K562 (cell line): Measurements from ENCODE around the gene NTM. TPM values are rescaled to one million over a fixed set of nuclear protein-coding genes. Genes with fewer than 3 reads are reported as not detected.

ENCODE experiments used
- ATAC-seq: fragments of 200-7000 bp; cut with Tn5 transposase; 3 replicates; pipeline ENCODE4 v1.9.1; 2020; ENCODE audit warnings: moderate library complexity
- BruUV-seq: library from RNA; stranded (reverse); fragments of 400-500 nt; replicated peaks from 2 replicates; lab custom pipeline; 2021; lab: Mats Ljungman, UMichigan
- CTCF ChIA-PET: fragments of 300-600 bp; formaldehyde crosslinking; extraction: SDS; loops from one replicate; lab custom pipeline; 2021; ENCODE audit warnings: low intra/inter-chr PET ratio; lab: Yijun Ruan, JAX
- POLR2A ChIA-PET: fragments of 300-600, 350-650 bp; sonication (Branson Sonifier 250); formaldehyde crosslinking; extraction: SDS; loops from one replicate; lab custom pipeline; 2021; ENCODE audit warnings: antibody characterized with exemption, inconsistent platforms; lab: Yijun Ruan, JAX
- DNase-seq, 4 experiments: peaks; one replicate each; pipeline versions ENCODE4 v3.0.0 to v3.0.0-alpha.2; 2011 to 2018; ENCODE audit warnings: low spot score in 3 of 4, mixed read lengths in 3 of 4; ENCODE audit errors: extremely low read depth in 1 of 4
- FAIRE-seq: peaks from 2 replicates; lab custom pipeline; 2011; peaks lifted over from hg19 to GRCh38; lab: Jason Lieb, UNC
- H2AFZ ChIP-seq: 2 replicates; pipeline ENCODE4 v1.6.0; 2011; ENCODE audit warnings: low read depth, low read length, control low read depth, inconsistent platforms
- H3K27ac ChIP-seq: fragments of 200-600 bp; 3 replicates; pipeline ENCODE4 v1.8.0; 2011; ENCODE audit warnings: low read depth, mild to moderate bottlenecking, control low read depth, inconsistent platforms, low read length, moderate library complexity, mixed read lengths; ENCODE audit errors: extremely low read depth
- H3K27me3 ChIP-seq, 2 experiments: fragments of 300-600 bp in 1 of 2; 2 replicates in 1 of 2; 3 replicates in 1 of 2; pipeline versions ENCODE4 v1.6.0 to v1.8.0; 2011; ENCODE audit warnings: inconsistent platforms in 2 of 2, low read length in 2 of 2, mild to moderate bottlenecking in 1 of 2, mixed read lengths in 1 of 2, moderate library complexity in 1 of 2; ENCODE audit not compliant: control insufficient read depth in 2 of 2, insufficient read depth in 2 of 2
- H3K36me3 ChIP-seq: fragments of 300-600 bp; 3 replicates; pipeline ENCODE4 v1.8.0; 2011; ENCODE audit warnings: mild to moderate bottlenecking, low read length, inconsistent platforms; ENCODE audit not compliant: control insufficient read depth, insufficient read depth
- H3K4me1 ChIP-seq, 2 experiments: fragments of 200-600 bp in 1 of 2; replicated peaks in 1 of 2; 2 replicates in 1 of 2; 3 replicates in 1 of 2; pipeline versions ENCODE4 v1.5.1 to v1.8.0; 2011; ENCODE audit warnings: inconsistent platforms in 2 of 2, low read length in 2 of 2, mild to moderate bottlenecking in 1 of 2, mixed read lengths in 1 of 2, moderate library complexity in 1 of 2; ENCODE audit not compliant: control insufficient read depth in 2 of 2, insufficient read depth in 2 of 2
- H3K4me2 ChIP-seq: 2 replicates; pipeline ENCODE4 v1.6.1; 2011; ENCODE audit warnings: low read length, control low read depth, inconsistent platforms, mixed read lengths; ENCODE audit not compliant: insufficient read depth
- H3K4me3 ChIP-seq: fragments of 200-600 bp; sonication (generic), shearing (Covaris generic); 2 replicates; pipeline ENCODE4 v1.5.1; 2016; ENCODE audit warnings: control low read depth, inconsistent platforms
- H3K79me2 ChIP-seq: fragments of 200-600 bp; 3 replicates; pipeline ENCODE4 v1.8.0; 2011; ENCODE audit warnings: low read length, inconsistent platforms; ENCODE audit not compliant: control insufficient read depth, insufficient read depth
- H3K9ac ChIP-seq, 2 experiments: 2 replicates each; pipeline versions ENCODE4 v1.6.0 to v1.6.1; 2011; ENCODE audit warnings: low read depth in 2 of 2, low read length in 2 of 2, control low read depth in 1 of 2, inconsistent platforms in 1 of 2, mild to moderate bottlenecking in 1 of 2, mixed read lengths in 1 of 2; ENCODE audit not compliant: insufficient read depth in 1 of 2
- H3K9me1 ChIP-seq: one replicate; pipeline ENCODE4 v1.6.0; 2011; ENCODE audit warnings: inconsistent platforms, mild to moderate bottlenecking, low read length, moderate library complexity; ENCODE audit not compliant: control insufficient read depth, insufficient read depth
- H3K9me3 ChIP-seq: replicated peaks from 2 replicates; pipeline ENCODE4 v1.5.1; 2011; ENCODE audit warnings: low read depth, low read length, inconsistent platforms; ENCODE audit not compliant: control insufficient read depth, insufficient read depth
- H4K20me1 ChIP-seq: replicated peaks from 2 replicates; pipeline ENCODE4 v1.6.1; 2011; ENCODE audit warnings: low read length, inconsistent platforms, mixed read lengths; ENCODE audit not compliant: control insufficient read depth, insufficient read depth
- ADNP ChIP-seq: fragments of 200-800 bp; sonication (Bioruptor generic); IDR thresholded peaks from 2 replicates; pipeline ENCODE4 v1.6.1; 2016; ENCODE audit warnings: missing genetic modification characterization, missing compliant biosample characterization
- ARHGAP35 ChIP-seq: fragments of 450-650 bp; IDR thresholded peaks from 2 replicates; pipeline ENCODE4 v1.6.1; 2018; ENCODE audit not compliant: partially characterized antibody
- BRD9 ChIP-seq: fragments of 450-650 bp; IDR thresholded peaks from 2 replicates; pipeline ENCODE4 v1.6.1; 2018; ENCODE audit warnings: low read depth; ENCODE audit not compliant: partially characterized antibody
- CBX3 ChIP-seq, 2 experiments: IDR thresholded peaks; 1 replicate in 1 of 2; 2 replicates in 1 of 2; pipeline ENCODE4 v1.6.1; 2012; ENCODE audit warnings: inconsistent platforms in 2 of 2, low read length in 2 of 2, borderline replicate concordance in 1 of 2, control low read depth in 1 of 2
- CCNT2 ChIP-seq: IDR thresholded peaks from 2 replicates; pipeline ENCODE4 v1.6.1; 2011; ENCODE audit warnings: borderline replicate concordance, low read depth, mild to moderate bottlenecking, moderate library complexity, mixed read lengths, low read length; ENCODE audit not compliant: insufficient read length; ENCODE audit errors: extremely low read depth
- FOXJ2 ChIP-seq: fragments of 200-800 bp; sonication (Bioruptor generic); IDR thresholded peaks from 2 replicates; pipeline ENCODE4 v1.6.1; 2016; ENCODE audit warnings: missing genetic modification characterization, missing compliant biosample characterization
- KLF6 ChIP-seq: fragments of 250-450 bp; sonication (Bioruptor Pico); IDR thresholded peaks from 2 replicates; pipeline ENCODE4 v1.4.0; 2020; ENCODE audit warnings: mild to moderate bottlenecking, moderate library complexity, borderline replicate concordance
- MXI1 ChIP-seq: IDR thresholded peaks from 2 replicates; pipeline ENCODE4 v1.6.1; 2011; ENCODE audit warnings: low read depth, mild to moderate bottlenecking, improper control_type of control experiment, low read length
- PHF8 ChIP-seq: fragments of 200-600 bp; sonication (generic); IDR thresholded peaks from 2 replicates; pipeline ENCODE4 v1.6.1; 2012; ENCODE audit warnings: mixed run types, mild to moderate bottlenecking, inconsistent platforms, low read length, moderate library complexity, borderline replicate concordance
- RBM14 ChIP-seq: fragments of 200-400 bp; formaldehyde crosslinking; IDR thresholded peaks from 2 replicates; pipeline ENCODE4 v1.6.1; 2018; ENCODE audit warnings: low read depth, mild to moderate bottlenecking, low read length, moderate library complexity, borderline replicate concordance; ENCODE audit not compliant: insufficient read depth
- SIRT6 ChIP-seq: IDR thresholded peaks from one replicate; pipeline ENCODE4 v1.6.1; 2012; ENCODE audit warnings: low read depth, mild to moderate bottlenecking, control low read depth, inconsistent platforms, low read length, moderate library complexity
- TBL1XR1 ChIP-seq, 2 experiments: IDR thresholded peaks; 2 replicates each; pipeline ENCODE4 v1.6.1; 2012; ENCODE audit warnings: improper control_type of control experiment in 2 of 2, low read length in 2 of 2, mild to moderate bottlenecking in 1 of 2
- TSC22D4 ChIP-seq: fragments of 450-650 bp; IDR thresholded peaks from 2 replicates; pipeline ENCODE4 v1.6.1; 2016; ENCODE audit warnings: missing genetic modification characterization, missing biosample characterization, control low read depth
- ZBTB5 ChIP-seq: fragments of 450-650 bp; IDR thresholded peaks from 2 replicates; pipeline ENCODE4 v1.6.1; 2017; ENCODE audit warnings: antibody characterized with exemption
- ZBTB8A ChIP-seq: fragments of 450-650 bp; IDR thresholded peaks from 2 replicates; pipeline ENCODE4 v1.6.1; 2018; ENCODE audit warnings: mild to moderate bottlenecking, moderate library complexity; ENCODE audit not compliant: partially characterized antibody
- ZNF316 ChIP-seq: fragments of 450-650 bp; IDR thresholded peaks from 2 replicates; pipeline ENCODE4 v1.6.1; 2016
- ZNF408 ChIP-seq: fragments of 250-450 bp; sonication (Bioruptor Pico); IDR thresholded peaks from 2 replicates; pipeline ENCODE4 v1.4.0; 2020; ENCODE audit warnings: low read depth, mild to moderate bottlenecking, moderate library complexity
- ZNF609 ChIP-seq: sonication (generic); formaldehyde crosslinking; IDR thresholded peaks from 2 replicates; pipeline ENCODE4 v1.8.1; 2023; ENCODE audit warnings: missing genetic modification reagents, mild to moderate bottlenecking, borderline replicate concordance
- WGBS: fragments of 100-300 bp; shearing (Covaris generic); methylation state at CpG from one replicate; pipeline ENCODE4 v1.1.6; 2016; ENCODE audit warnings: low coverage, mixed read lengths; ENCODE audit not compliant: insufficient coverage; ENCODE audit errors: missing lambda C conversion rate; 5-methylcytosine and 5-hydroxymethylcytosine counted together
- in situ Hi-C: fragments of 300-500 bp; cut with MboI; formaldehyde crosslinking; loops from 4 replicates; pipeline ENCODE4 v1.15.0; 2018; ENCODE audit warnings: inconsistent platforms, mixed read lengths
- intact Hi-C: fragments of 100-400 bp; cut with micrococcal nuclease; formaldehyde crosslinking; loops from 2 replicates; pipeline ENCODE4 v1.14.2; 2022
- polyA plus RNA-seq, 8 experiments: library from polyadenylated mRNA; depleted of rRNA in 4 of 8; stranded (reverse) in 5 of 8; unstranded in 3 of 8; fragments of >200 nt; fragmentation: Nextera tagmentation in 2 of 8; fragmentation: Illumina TruSeq in 1 of 8; extraction: Ambion mirVana in 2 of 8; extraction: Trizol in 1 of 8; gene quantifications; 2 replicates each; pipeline versions ENCODE4 v1.2.1 to v1.2.3, GENCODE V29; 2011 to 2014; ENCODE audit warnings: inconsistent platforms in 1 of 8, missing spikeins in 1 of 8
- total RNA-seq, 7 experiments: library from RNA; depleted of rRNA in 6 of 7; stranded (reverse); fragments of >200 nt in 6 of 7; fragmentation: Illumina TruSeq in 2 of 7; extraction: Trizol in 2 of 7; gene quantifications; 2 replicates each; pipeline versions ENCODE4 v1.2.1 to v1.2.3, GENCODE V29; 2011 to 2021; ENCODE audit warnings: low replicate concordance in 1 of 7

Gene NTM
- total and polyA plus RNA-seq, 9 of the 15 experiments (the other 6 are each of a cell fraction or from before 2014, with no cell fraction given), result not detected

DNA sequence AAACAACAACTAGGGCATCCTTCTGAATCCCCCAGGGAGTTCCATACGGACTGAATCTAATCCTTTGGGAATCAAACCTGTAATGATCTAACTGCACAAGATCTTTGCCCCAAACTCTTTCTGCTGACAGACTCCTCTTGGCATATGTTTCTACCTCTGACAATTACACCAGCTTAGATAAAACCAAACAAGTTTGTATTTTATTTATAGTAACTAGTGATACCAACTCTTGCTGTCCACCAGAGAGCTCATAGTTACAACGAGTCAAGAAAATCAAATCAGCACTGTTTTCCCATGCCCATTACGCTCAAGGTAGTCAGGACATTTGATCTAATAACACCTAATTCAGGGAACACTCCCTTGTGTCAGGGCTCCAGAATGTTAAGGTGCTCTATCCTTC lies 972.0 kb downstream of the NTM start:
- H3K27me3 ChIP-seq, result no peaks in the 10 kb centered on the region
- no peaks in the 10 kb centered on the region for H3K79me2 ChIP-seq
- H3K4me2 ChIP-seq, result no peak overlapping the region
- no peak overlapping the region for H3K27ac ChIP-seq
- intact Hi-C loops, result no loop called here
- H3K9ac ChIP-seq, result no peak overlapping the region
- in situ Hi-C loops, result no loop called here
- no peaks in the 10 kb centered on the region for H4K20me1 ChIP-seq
- no peak for ATAC-seq
- H3K9me1 ChIP-seq, result no peaks in the 10 kb centered on the region
- H3K4me3 ChIP-seq, result no peak overlapping the region
- H2AFZ ChIP-seq, result no peak overlapping the region
- FAIRE-seq, result no peak
- 0% methylated on average over 3 of the region's 3 CpGs for WGBS
- H3K9me3 ChIP-seq, result no peaks in the 10 kb centered on the region
- ChIA-PET POLR2A (no interaction called here), CTCF (no interaction called here)
- H3K4me1 ChIP-seq, result no peaks in the 10 kb centered on the region
- BruUV-seq, result no TSS peak
- no peak for DNase-seq
- H3K36me3 ChIP-seq, result no peaks in the 10 kb centered on the region
- TF ChIP-seq ZBTB8A (no peak), ZNF316 (no peak), ZBTB5 (no peak), BRD9 (no peak), TSC22D4 (tag) (no peak), ARHGAP35 (no peak), FOXJ2 (tag) (no peak), SIRT6 (no peak), ADNP (tag) (no peak), CCNT2 (no peak), MXI1 (no peak), RBM14 (no peak), KLF6 (CRISPR knock-in tag) (no peak), CBX3 (IDR thresholded peaks at IDR 0.05; ENCODE audit: borderline replicate concordance in 1 of 2, low read length in 2 of 2) (no peak), ZNF609 (CRISPR knock-in tag) (no peak), PHF8 (no peak), ZNF408 (no peak), TBL1XR1 (IDR thresholded peaks at IDR 0.05; ENCODE audit: low read length in 2 of 2) (no peak)
